RWPE2 (cell line): ENCODE results near the gene STEAP3.

Experiments
- ATAC-seq: fragments of 200-7000 bp; cut with Tn5 transposase; 3 replicates; pipeline ENCODE4 v1.9.1; 2021; ENCODE audit warnings: low read depth
- DNase-seq: peaks from one replicate; pipeline ENCODE4 v3.0.0-alpha.2; 2020; ENCODE audit warnings: low spot score
- H3K27ac ChIP-seq: fragments of 450-650 bp; 2 replicates; pipeline ENCODE4 v1.5.1; 2017; ENCODE audit warnings: mild to moderate bottlenecking; ENCODE audit not compliant: poor library complexity, severe bottlenecking
- H3K27me3 ChIP-seq: fragments of 250-450 bp; sonication (Bioruptor Pico); 2 replicates; pipeline ENCODE4 v1.5.1; 2021; ENCODE audit warnings: mild to moderate bottlenecking, moderate library complexity; ENCODE audit not compliant: insufficient read depth, poor library complexity, severe bottlenecking
- H3K36me3 ChIP-seq: fragments of 250-450 bp; sonication (Bioruptor Pico); 2 replicates; pipeline ENCODE4 v1.5.1; 2020; ENCODE audit warnings: low read depth, mild to moderate bottlenecking, moderate library complexity
- H3K4me1 ChIP-seq: fragments of 250-450 bp; sonication (Bioruptor Pico); 2 replicates; pipeline ENCODE4 v1.5.1; 2021; ENCODE audit warnings: mild to moderate bottlenecking, moderate library complexity; ENCODE audit not compliant: insufficient read depth, poor library complexity, severe bottlenecking
- H3K4me3 ChIP-seq: fragments of 250-450 bp; sonication (Bioruptor Pico); 2 replicates; pipeline ENCODE4 v1.5.1; 2021; ENCODE audit warnings: mild to moderate bottlenecking, moderate library complexity; ENCODE audit not compliant: severe bottlenecking
- H3K9me3 ChIP-seq: fragments of 250-450 bp; sonication (Bioruptor Pico); 2 replicates; pipeline ENCODE4 v1.5.1; 2021; ENCODE audit warnings: mild to moderate bottlenecking, moderate library complexity; ENCODE audit not compliant: severe bottlenecking
- CTCF ChIP-seq: fragments of 450-650 bp; IDR thresholded peaks from one replicate; pipeline ENCODE4 v1.5.1; 2017; ENCODE audit warnings: mild to moderate bottlenecking, moderate library complexity; ENCODE audit not compliant: poor library complexity, severe bottlenecking

Gene STEAP3

GRCh38 chr2:119294671-119295070, 71.0 kb downstream of the STEAP3 start:
- no peaks in the 10 kb centered on the region for H3K36me3 ChIP-seq
- ATAC-seq (no peak), DNase-seq (no peak)
- no peak for TF ChIP-seq CTCF
- H3K27me3 ChIP-seq, result no peaks in the 10 kb centered on the region
- no peaks in the 10 kb centered on the region for H3K4me1 ChIP-seq
- H3K4me3 ChIP-seq, result no peak overlapping the region
- H3K27ac ChIP-seq, result no peak overlapping the region
- H3K9me3 ChIP-seq, result no peaks in the 10 kb centered on the region

DNA sequence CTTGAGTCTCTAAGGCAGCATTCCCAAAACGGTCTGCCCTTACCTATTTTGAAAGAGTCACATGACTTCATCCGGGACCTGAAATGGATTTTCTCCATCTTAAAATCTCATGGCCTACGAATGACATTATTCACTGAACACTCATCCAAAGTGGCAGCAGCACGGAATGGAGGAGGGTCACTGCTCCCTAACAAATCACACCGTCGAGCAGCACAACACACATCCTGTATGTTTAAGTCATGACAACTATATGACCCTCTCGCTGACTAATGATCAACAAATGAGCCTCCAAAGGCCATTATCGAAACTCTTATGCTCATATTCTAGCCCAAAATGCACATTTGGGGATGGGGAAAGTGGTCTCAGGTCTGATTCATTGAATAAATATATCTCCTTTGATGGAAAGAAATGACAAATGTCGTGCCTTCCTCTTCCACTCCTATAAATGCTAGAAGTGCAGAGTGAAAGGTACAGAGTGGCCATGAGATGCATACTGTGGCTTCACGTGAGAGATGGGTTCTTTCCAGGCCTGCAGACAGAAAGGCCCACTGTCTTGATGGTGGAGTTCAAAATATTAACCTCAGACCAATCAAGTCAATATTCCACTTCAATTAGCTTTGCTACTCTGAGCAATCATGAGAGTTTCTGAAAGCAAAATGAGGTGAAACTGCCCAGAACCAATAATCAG, 72.2 kb downstream of the STEAP3 start:
- H3K27me3 ChIP-seq, result no peaks in the 10 kb centered on the region
- no peak for TF ChIP-seq CTCF

GRCh38 chr2:119301413-119301812, 77.8 kb downstream of the STEAP3 start:
- no peak overlapping the region for H3K27ac ChIP-seq
- no peaks in the 10 kb centered on the region for H3K4me1 ChIP-seq
- no peaks in the 10 kb centered on the region for H3K36me3 ChIP-seq
- no peak for DNase-seq
- H3K4me3 ChIP-seq, result no peak overlapping the region
- no peak for ATAC-seq
- no peaks in the 10 kb centered on the region for H3K9me3 ChIP-seq
- no peaks in the 10 kb centered on the region for H3K27me3 ChIP-seq
- no peak for TF ChIP-seq CTCF

More for the DNA sequence above, 72.2 kb downstream of the STEAP3 start:
- H3K4me1 ChIP-seq, result no peaks in the 10 kb centered on the region
- no peak for ATAC-seq
- DNase-seq, result no peak
- no peak overlapping the region for H3K27ac ChIP-seq
- H3K36me3 ChIP-seq, result no peaks in the 10 kb centered on the region
- H3K4me3 ChIP-seq, result no peak overlapping the region
- H3K9me3 ChIP-seq, result no peaks in the 10 kb centered on the region

- no peak overlapping the region for H3K27ac ChIP-seq
- H3K4me1 ChIP-seq, result no peaks in the 10 kb centered on the region
- no peak for TF ChIP-seq CTCF
- ATAC-seq, result no peak
- H3K9me3 ChIP-seq, result no peaks in the 10 kb centered on the region
- H3K4me3 ChIP-seq, result no peak overlapping the region
- H3K36me3 ChIP-seq, result no peaks in the 10 kb centered on the region
- no peak for DNase-seq
- no peaks in the 10 kb centered on the region for H3K27me3 ChIP-seq
Measured at GRCh38 chr2:119304847-119305246, 81.2 kb downstream of the STEAP3 start.

DNA sequence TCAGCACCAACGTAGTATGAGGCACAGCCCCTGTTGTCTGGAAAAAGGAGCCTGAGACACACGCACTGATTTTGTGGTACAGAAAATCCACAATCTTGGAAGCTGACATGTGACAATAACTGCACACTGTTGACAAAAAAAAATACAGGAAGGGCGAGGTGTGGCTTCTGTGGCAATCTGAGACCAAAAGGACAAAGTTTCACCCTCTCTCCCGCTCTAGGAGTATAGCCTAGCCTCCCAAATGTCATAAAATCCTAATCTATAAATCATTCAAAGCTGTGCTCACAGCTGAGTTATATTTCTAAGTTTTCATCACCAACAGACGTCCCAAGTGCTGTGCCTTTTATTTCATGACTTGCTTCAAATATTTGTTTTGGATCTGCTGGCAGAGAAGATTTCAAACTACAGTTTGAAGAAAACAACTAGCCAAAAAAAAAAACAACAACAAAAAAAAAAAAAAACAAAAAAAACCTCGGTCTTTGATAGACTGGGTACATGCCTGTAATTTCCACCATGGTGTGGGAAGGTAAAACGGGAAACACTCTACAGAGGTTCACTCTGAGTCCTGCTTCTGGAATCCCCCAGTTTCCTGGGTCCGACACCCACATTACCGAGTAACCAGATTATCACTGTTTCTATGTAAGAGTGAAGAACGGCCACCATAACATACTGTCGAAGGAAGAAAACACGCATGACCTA, 82.0 kb downstream of the STEAP3 start:
- TF ChIP-seq CTCF, result no peak

More for the DNA sequence above, 82.0 kb downstream of the STEAP3 start:
- Histone ChIP-seq H3K27me3 (no peaks in the 10 kb centered on the region), H3K4me3 (no peak overlapping the region), H3K4me1 (no peaks in the 10 kb centered on the region), H3K9me3 (no peaks in the 10 kb centered on the region), H3K36me3 (no peaks in the 10 kb centered on the region), H3K27ac (no peak overlapping the region)
- no peak for ATAC-seq
- no peak for DNase-seq
